Measurements from ENCODE around the gene SLC6A11.

- TF ChIP-seq, protein P1, sequence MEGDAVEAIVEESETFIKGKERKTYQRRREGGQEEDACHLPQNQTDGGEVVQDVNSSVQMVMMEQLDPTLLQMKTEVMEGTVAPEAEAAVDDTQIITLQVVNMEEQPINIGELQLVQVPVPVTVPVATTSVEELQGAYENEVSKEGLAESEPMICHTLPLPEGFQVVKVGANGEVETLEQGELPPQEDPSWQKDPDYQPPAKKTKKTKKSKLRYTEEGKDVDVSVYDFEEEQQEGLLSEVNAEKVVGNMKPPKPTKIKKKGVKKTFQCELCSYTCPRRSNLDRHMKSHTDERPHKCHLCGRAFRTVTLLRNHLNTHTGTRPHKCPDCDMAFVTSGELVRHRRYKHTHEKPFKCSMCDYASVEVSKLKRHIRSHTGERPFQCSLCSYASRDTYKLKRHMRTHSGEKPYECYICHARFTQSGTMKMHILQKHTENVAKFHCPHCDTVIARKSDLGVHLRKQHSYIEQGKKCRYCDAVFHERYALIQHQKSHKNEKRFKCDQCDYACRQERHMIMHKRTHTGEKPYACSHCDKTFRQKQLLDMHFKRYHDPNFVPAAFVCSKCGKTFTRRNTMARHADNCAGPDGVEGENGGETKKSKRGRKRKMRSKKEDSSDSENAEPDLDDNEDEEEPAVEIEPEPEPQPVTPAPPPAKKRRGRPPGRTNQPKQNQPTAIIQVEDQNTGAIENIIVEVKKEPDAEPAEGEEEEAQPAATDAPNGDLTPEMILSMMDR (conservative IDR thresholded peaks at IDR 0.05; ENCODE audit: low read depth, low read length): no peak
- TF ChIP-seq EZH2 (IDR thresholded peaks at IDR 0.05; ENCODE audit: borderline replicate concordance, low read depth, low read length, poor library complexity, severe bottlenecking): no peak
Measured at GRCh38 chr3:10845839-10846656, 30.0 kb downstream of the SLC6A11 start.
